ENCODE data around the gene HERPUD1. TPM values are rescaled to one million over a fixed set of nuclear protein-coding genes. Genes with fewer than 3 reads are reported as not detected.

HERPUD1 gene
- total and polyA plus RNA-seq, 2 of the 8 experiments (the other 6 are each of a cell fraction or from before 2014, with no cell fraction given) = 23.3 to 34.7 TPM

DNA sequence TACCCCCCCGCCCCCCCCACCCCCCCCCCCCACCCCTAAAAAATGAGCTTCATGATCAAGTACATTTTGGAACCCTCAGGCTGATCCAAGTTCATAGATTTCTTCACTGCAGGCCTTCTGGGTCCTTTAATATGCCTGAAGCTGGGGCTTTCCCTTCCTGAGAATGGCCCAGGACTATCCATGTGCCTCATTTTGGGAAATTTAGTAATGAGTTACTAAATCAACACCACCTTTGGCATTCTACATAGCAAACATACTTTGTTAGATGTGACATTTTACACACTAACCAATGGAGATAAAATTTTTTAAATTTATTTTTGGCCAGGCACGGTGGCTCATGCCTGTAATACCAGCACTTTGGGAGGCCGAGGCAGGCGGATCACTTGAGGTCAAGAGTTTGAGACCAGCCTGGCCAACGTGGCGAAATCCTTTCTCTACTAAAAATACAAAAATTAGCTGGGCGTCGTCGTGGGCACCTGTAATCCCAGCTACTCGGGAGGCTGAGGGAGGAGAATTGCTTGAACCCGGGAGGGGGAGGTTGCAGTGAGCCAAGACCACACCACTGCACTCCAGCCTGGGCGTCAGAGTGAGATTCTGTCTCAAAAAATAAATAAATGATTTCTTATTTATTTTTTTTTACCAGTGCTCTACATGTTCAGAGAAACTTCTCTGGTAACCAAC, 14.0 kb downstream of the HERPUD1 start (continued):
- no peak for TF ChIP-seq RFX5 (IDR thresholded peaks at IDR 0.05; ENCODE audit: borderline replicate concordance, low read depth, low read length)
